GM12801 (cell line): ENCODE results near the gene CCNG2.

Source experiments
- CTCF ChIP-seq: IDR thresholded peaks from one replicate; pipeline ENCODE4 v1.5.1; 2011; ENCODE audit warnings: control low read depth; ENCODE audit not compliant: insufficient read length; ENCODE audit errors: extremely low read depth

Gene CCNG2

GRCh38 chr4:77156533-77156911 is 485 bp upstream of the CCNG2 start:
- no peak for TF ChIP-seq CTCF

GRCh38 chr4:77157859-77158486 is 966 bp downstream of the CCNG2 start:
- no peak for TF ChIP-seq CTCF

- TF ChIP-seq CTCF: no peak
Measured at GRCh38 chr4:77158487-77158861, 1.5 kb downstream of the CCNG2 start.

- no peak for TF ChIP-seq CTCF
Measured at GRCh38 chr4:77159806-77160205, 2.8 kb downstream of the CCNG2 start.

GRCh38 chr4:77163641-77164040 is 6.6 kb downstream of the CCNG2 start:
- no peak for TF ChIP-seq CTCF

- TF ChIP-seq CTCF: no peak
Measured at GRCh38 chr4:77167173-77167572, 10.2 kb downstream of the CCNG2 start.

- no peak for TF ChIP-seq CTCF
Measured at GRCh38 chr4:77167866-77168265, 10.9 kb downstream of the CCNG2 start.
